Heart right ventricle (tissue), 16 donors: Measurements from ENCODE around the gene TSEN34. TPM values are rescaled to one million over a fixed set of nuclear protein-coding genes. Genes with fewer than 3 reads are reported as not detected.

ENCODE experiments used
- ATAC-seq, 8 donors: fragments of 200-7000 bp; cut with Tn5 transposase; one replicate each; pipeline ENCODE4 v1.9.1; 2020; ENCODE audit warnings: mild to moderate bottlenecking in 8 of 8, moderate library complexity in 8 of 8, moderate number of reproducible peaks in 1 of 8
- DNase-seq, 2 donors: peaks; one replicate each; pipeline ENCODE4 v3.0.0-alpha.2; 2020
- H3K27ac ChIP-seq, 10 donors: fragments of 200-600 bp; sonication (generic) in 2 of 10; one replicate each; pipeline versions ENCODE4 v1.5.0 to v1.8.0; 2020 to 2022; ENCODE audit warnings: mild to moderate bottlenecking in 3 of 10
- H3K27me3 ChIP-seq, 7 donors: fragments of 200-600 bp; one replicate each; pipeline ENCODE4 v1.8.0; 2021 to 2022; ENCODE audit warnings: mild to moderate bottlenecking in 2 of 7
- H3K36me3 ChIP-seq, 9 donors: fragments of 200-600 bp; sonication (generic) in 1 of 9; one replicate each; pipeline versions ENCODE4 v1.5.0 to v1.8.0; 2020 to 2022; ENCODE audit warnings: mild to moderate bottlenecking in 2 of 9
- H3K4me1 ChIP-seq, 9 donors: fragments of 200-600 bp; sonication (generic) in 1 of 9; one replicate each; pipeline versions ENCODE4 v1.5.0 to v1.8.0; 2020 to 2022; ENCODE audit warnings: mild to moderate bottlenecking in 4 of 9
- H3K4me3 ChIP-seq, 10 donors: fragments of 200-600 bp; sonication (generic) in 2 of 10; one replicate each; pipeline versions ENCODE4 v1.5.0 to v1.8.0; 2020 to 2022; ENCODE audit warnings: mild to moderate bottlenecking in 7 of 10, moderate library complexity in 2 of 10
- H3K9me3 ChIP-seq, 11 donors: fragments of 200-600 bp in 10 of 11; sonication (generic) in 2 of 11; one replicate each; pipeline versions ENCODE4 v1.5.0 to v1.8.0; 2013 to 2022; ENCODE audit warnings: mild to moderate bottlenecking in 2 of 11, control low read depth in 1 of 11, moderate library complexity in 1 of 11
- CTCF ChIP-seq, 9 donors: fragments of 200-600 bp; sonication (generic) in 2 of 9; IDR thresholded peaks; one replicate each; pipeline versions ENCODE4 v1.5.0 to v1.8.0; 2021 to 2022; ENCODE audit warnings: antibody characterized with exemption in 9 of 9, mild to moderate bottlenecking in 5 of 9, moderate library complexity in 1 of 9
- WGBS, 2 donors: extraction: QIAGEN DNeasy Blood & Tissue Kit; methylation state at CpG; one replicate each; pipeline ENCODE4 v1.1.7; 2013; ENCODE audit warnings: inconsistent platforms in 1 of 2; 5-methylcytosine and 5-hydroxymethylcytosine counted together
- intact Hi-C, 10 donors: fragments of 100-400 bp; cut with DNase I; formaldehyde crosslinking; loops; one replicate each; pipeline versions ENCODE4 v1.11.1 to v1.14.2; 2022
- polyA plus RNA-seq, 2 donors: library from polyadenylated mRNA; stranded (reverse); fragments of 200-250 nt; gene quantifications; one replicate each; pipeline ENCODE4 v1.2.3, GENCODE V29; 2013
- total RNA-seq, 10 donors: library from RNA; stranded (reverse); fragmentation: NEBNext Ultra II Directional in 3 of 10; extraction: Animal tissue kit (Norgen Biotek cat#: 25700) in 3 of 10; gene quantifications; one replicate each; pipeline versions ENCODE4 v1.2.1 to v1.2.4, GENCODE V29; 2021 to 2023
- donor health status: Arrhythmogenic right ventricular cardiomyopathy.
- donor health status: ischemic (EF 13 %, LVEDD 7.1; RV severe dilation, severe dysfunction).
- donor health status: healthy with polysubstance abuse.
- donor health status: DM: no; HTN: yes; CAD: no.
- donor health status: DM: no; HTN: no; CAD: no.
- donor health status: ischemic (EF 25% LVEDD 6.9; RV normal size, moderate dysfunction).
- donor health status: ischemic (EF 25% LVEDD 5.7; RV mildly dilated, moderate dysfunction).
- donor health status: healthy.
- donor health status: DM: yes; HTN: yes; CAD: no.
- donor health status: Ischemic cardiomyopathy.
- donor health status: ischemic (EF 35%, LVEDD 5.7; RV mildly dilated, moderate dysfunction).
- donor health status: nonischemic (EF 11% LVEDD 7.7; RV severe dilation, severe dysfunction).
- donor health status: DM: yes; HTN: yes; CAD: no.
- donor health status: PGD.
- donor health status: ischemic (EF 29% LVEDD 5.4; RV normal size, mild dysfunction).
- donor health status: nonischemic (EF 23%, LVEDD 6.1; RV moderate dilation, normal function).

TSEN34 gene
- total and polyA plus RNA-seq, 12 donors, result 5.6 to 38.0 (median 19.3) TPM

GRCh38 chr19:54154603-54155345 is 36.3 kb upstream of the TSEN34 start:
- no peak for DNase-seq
- Histone ChIP-seq H3K9me3 (no peaks in the 10 kb centered on the region), H3K36me3 (peaks cover 0 to 88% (median 84%) of the 10 kb centered on the region in 9 donors), H3K4me1 (peaks cover 0 to 34% (median 13%) of the 10 kb centered on the region in 9 donors), H3K4me3 (no peak overlapping the region), H3K27ac (peak overlapping the region in 1 of 10 donors; percentile 1), H3K27me3 (no peaks in the 10 kb centered on the region)
- TF ChIP-seq CTCF (IDR thresholded peaks at IDR 0.05), result no peak
- 72 to 73% methylated on average over 18 of the region's 18 CpGs for WGBS, 2 donors
- intact Hi-C loops, result loop anchor here in 1 of 10 donors (5.0 kb wide), 1 partner anchor 48 kb away; the partner anchor contains the start of gene RPS9
- ATAC-seq, result no peak

GRCh38 chr19:54155694-54156093 is 35.4 kb upstream of the TSEN34 start:
- Histone ChIP-seq H3K27me3 (no peaks in the 10 kb centered on the region), H3K36me3 (peaks cover 0 to 79% (median 75%) of the 10 kb centered on the region in 9 donors), H3K4me3 (no peak overlapping the region), H3K27ac (no peak overlapping the region), H3K4me1 (peaks cover 2 to 41% (median 19%) of the 10 kb centered on the region in 9 donors), H3K9me3 (no peaks in the 10 kb centered on the region)
- intact Hi-C loops, result loop anchor here in 1 of 10 donors (5.0 kb wide), 1 partner anchor 47 kb away; the partner anchor contains the start of gene RPS9
- WGBS, 2 donors, result 66 to 74% methylated on average over 19 of the region's 19 CpGs
- no peak for ATAC-seq
- no peak for DNase-seq
- no peak for TF ChIP-seq CTCF (IDR thresholded peaks at IDR 0.05)

DNA sequence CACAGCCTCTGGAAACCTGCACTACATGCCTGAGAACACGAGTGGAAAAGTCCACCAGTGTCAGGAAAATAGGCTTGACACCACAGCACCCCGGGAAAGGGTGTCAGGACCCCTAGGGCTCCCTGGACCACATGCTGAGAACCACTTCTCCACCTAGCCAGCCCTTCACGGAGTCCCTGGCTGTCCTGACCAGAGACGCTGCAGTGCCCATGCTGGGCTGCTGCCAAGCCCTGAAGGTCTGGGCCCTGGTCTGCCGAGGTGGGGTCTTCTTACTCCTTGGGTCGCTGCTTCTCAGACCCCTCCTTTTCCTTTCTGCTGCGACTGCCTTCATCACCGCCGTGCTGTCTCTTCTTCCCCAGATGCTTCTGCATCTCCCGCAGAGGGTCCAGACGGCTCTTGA is 34.6 kb upstream of the TSEN34 start:
- ATAC-seq (no peak), DNase-seq (no peak)
- peaks cover 4 to 49% (median 26%) of the 10 kb centered on the region in 9 donors for H3K4me1 ChIP-seq
- no peak overlapping the region for H3K4me3 ChIP-seq
- 74 to 76% methylated on average over 11 of the region's 11 CpGs for WGBS, 2 donors
- H3K9me3 ChIP-seq, result no peaks in the 10 kb centered on the region
- H3K27me3 ChIP-seq, result no peaks in the 10 kb centered on the region
- no peak overlapping the region for H3K27ac ChIP-seq
- H3K36me3 ChIP-seq, result peaks cover 0 to 71% (median 68%) of the 10 kb centered on the region in 9 donors
- TF ChIP-seq CTCF (IDR thresholded peaks at IDR 0.05), result no peak
- intact Hi-C loops, result loop anchor here in 1 of 10 donors (5.0 kb wide), 1 partner anchor 46 kb away; the partner anchor contains the start of gene RPS9

GRCh38 chr19:54156953-54157352 is 34.2 kb upstream of the TSEN34 start:
- Histone ChIP-seq H3K9me3 (no peaks in the 10 kb centered on the region), H3K4me1 (peaks cover 4 to 54% (median 26%) of the 10 kb centered on the region in 9 donors), H3K36me3 (peaks cover 0 to 66% (median 63%) of the 10 kb centered on the region in 9 donors), H3K4me3 (no peak overlapping the region), H3K27me3 (no peaks in the 10 kb centered on the region), H3K27ac (no peak overlapping the region)
- ATAC-seq (no peak), DNase-seq (no peak)
- TF ChIP-seq CTCF (IDR thresholded peaks at IDR 0.05), result no peak
- 96 to 97% methylated on average over 3 of the region's 3 CpGs for WGBS, 2 donors
- intact Hi-C loops, result loop anchor here in 1 of 10 donors (5.0 kb wide), 1 partner anchor 45 kb away; the partner anchor contains the start of gene RPS9
